HCT116 (cell line): ENCODE measurements around the gene HPCAL1.

Experiments
- EZH2phosphoT487 ChIP-seq: fragments of 200-600 bp; IDR thresholded peaks from 2 replicates; pipeline ENCODE4 v1.6.1; 2018; ENCODE audit warnings: antibody characterized with exemption, borderline replicate concordance
- JUND ChIP-seq: IDR thresholded peaks from 2 replicates; pipeline ENCODE4 v1.6.1; 2012
- POLR2AphosphoS5 ChIP-seq: IDR thresholded peaks from 2 replicates; pipeline ENCODE4 v1.6.1; 2011; ENCODE audit warnings: mild to moderate bottlenecking, low read depth, low read length, moderate library complexity
- RAD21 ChIP-seq: IDR thresholded peaks from 2 replicates; pipeline ENCODE4 v1.6.1; 2012; ENCODE audit warnings: low read depth, mild to moderate bottlenecking
- SP1 ChIP-seq: IDR thresholded peaks from 2 replicates; pipeline ENCODE4 v1.6.1; 2012; ENCODE audit warnings: low read depth
- TF ChIP-seq, protein P1 (sequence below), 3 experiments: fragments of 200-600 bp in 1 of 3; sonication (generic) in 1 of 3; IDR thresholded peaks in 2 of 3; conservative IDR thresholded peaks in 1 of 3; 2 replicates each; pipeline ENCODE4 v1.5.1; 2012 to 2017; ENCODE audit warnings: low read depth in 2 of 3, low read length in 2 of 3, antibody characterized with exemption in 1 of 3, borderline replicate concordance in 1 of 3, control low read depth in 1 of 3, mild to moderate bottlenecking in 1 of 3, mixed read lengths in 1 of 3, mixed run types in 1 of 3, moderate library complexity in 1 of 3; ENCODE audit not compliant: insufficient read depth in 1 of 3
- TF ChIP-seq, protein P2 (sequence below): IDR thresholded peaks from 2 replicates; pipeline ENCODE4 v1.6.1; 2011; ENCODE audit warnings: mild to moderate bottlenecking, low read length, moderate library complexity; ENCODE audit not compliant: insufficient replicate concordance; ENCODE audit errors: extremely low read depth

DNA sequence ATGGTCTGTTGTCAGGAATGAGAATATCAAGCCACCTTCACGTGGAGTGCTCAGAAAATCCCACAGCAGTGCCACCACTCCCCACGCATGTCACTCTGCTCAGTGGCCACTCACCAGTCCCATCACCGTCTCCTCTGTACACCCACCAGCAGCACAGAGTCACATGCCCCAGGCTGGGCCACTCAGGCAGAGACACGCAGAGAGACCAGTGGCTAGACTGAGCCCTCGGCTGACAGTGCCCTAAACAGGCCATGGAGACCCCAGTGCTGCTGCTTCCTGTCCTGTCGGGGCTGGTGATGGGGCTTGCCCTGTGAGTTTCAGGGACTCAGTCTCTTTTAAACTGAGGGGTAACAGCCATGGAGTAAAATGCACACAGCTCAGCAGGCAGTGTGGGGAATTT lies 119.5 kb downstream of the HPCAL1 start:
- TF ChIP-seq, protein P1, sequence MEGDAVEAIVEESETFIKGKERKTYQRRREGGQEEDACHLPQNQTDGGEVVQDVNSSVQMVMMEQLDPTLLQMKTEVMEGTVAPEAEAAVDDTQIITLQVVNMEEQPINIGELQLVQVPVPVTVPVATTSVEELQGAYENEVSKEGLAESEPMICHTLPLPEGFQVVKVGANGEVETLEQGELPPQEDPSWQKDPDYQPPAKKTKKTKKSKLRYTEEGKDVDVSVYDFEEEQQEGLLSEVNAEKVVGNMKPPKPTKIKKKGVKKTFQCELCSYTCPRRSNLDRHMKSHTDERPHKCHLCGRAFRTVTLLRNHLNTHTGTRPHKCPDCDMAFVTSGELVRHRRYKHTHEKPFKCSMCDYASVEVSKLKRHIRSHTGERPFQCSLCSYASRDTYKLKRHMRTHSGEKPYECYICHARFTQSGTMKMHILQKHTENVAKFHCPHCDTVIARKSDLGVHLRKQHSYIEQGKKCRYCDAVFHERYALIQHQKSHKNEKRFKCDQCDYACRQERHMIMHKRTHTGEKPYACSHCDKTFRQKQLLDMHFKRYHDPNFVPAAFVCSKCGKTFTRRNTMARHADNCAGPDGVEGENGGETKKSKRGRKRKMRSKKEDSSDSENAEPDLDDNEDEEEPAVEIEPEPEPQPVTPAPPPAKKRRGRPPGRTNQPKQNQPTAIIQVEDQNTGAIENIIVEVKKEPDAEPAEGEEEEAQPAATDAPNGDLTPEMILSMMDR (IDR thresholded peaks at IDR 0.05 in 2 of 3, conservative IDR thresholded peaks at IDR 0.05 in 1 of 3; ENCODE audit: borderline replicate concordance in 1 of 3, insufficient read depth in 1 of 3, low read depth in 2 of 3, low read length in 2 of 3) = no peak
- TF ChIP-seq SP1 (no peak), EZH2phosphoT487 (no peak), RAD21 (no peak), POLR2AphosphoS5 (no peak), JUND (no peak)
- TF ChIP-seq, protein P2, sequence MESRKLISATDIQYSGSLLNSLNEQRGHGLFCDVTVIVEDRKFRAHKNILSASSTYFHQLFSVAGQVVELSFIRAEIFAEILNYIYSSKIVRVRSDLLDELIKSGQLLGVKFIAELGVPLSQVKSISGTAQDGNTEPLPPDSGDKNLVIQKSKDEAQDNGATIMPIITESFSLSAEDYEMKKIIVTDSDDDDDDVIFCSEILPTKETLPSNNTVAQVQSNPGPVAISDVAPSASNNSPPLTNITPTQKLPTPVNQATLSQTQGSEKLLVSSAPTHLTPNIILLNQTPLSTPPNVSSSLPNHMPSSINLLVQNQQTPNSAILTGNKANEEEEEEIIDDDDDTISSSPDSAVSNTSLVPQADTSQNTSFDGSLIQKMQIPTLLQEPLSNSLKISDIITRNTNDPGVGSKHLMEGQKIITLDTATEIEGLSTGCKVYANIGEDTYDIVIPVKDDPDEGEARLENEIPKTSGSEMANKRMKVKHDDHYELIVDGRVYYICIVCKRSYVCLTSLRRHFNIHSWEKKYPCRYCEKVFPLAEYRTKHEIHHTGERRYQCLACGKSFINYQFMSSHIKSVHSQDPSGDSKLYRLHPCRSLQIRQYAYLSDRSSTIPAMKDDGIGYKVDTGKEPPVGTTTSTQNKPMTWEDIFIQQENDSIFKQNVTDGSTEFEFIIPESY = no peak
